HEK293 (cell line): ENCODE results near the gene HOXB8.
A peak's percentile ranks its signal among the peaks of the same experiment; 100 is the strongest.

Source experiments
- HOXC10 ChIP-seq: sonication (generic); formaldehyde crosslinking; IDR thresholded peaks from 2 replicates; pipeline ENCODE4 v1.8.1; 2023; ENCODE audit warnings: mild to moderate bottlenecking, missing genetic modification reagents
- KLF10 ChIP-seq: fragments of 450-650 bp; IDR thresholded peaks from 2 replicates; pipeline ENCODE4 v1.5.1; 2018; ENCODE audit warnings: missing biosample characterization, mild to moderate bottlenecking, missing genetic modification characterization
- KLF9 ChIP-seq: fragments of 450-650 bp; formaldehyde crosslinking; IDR thresholded peaks from 2 replicates; pipeline ENCODE4 v1.5.1; 2016; ENCODE audit warnings: missing biosample characterization, missing genetic modification characterization, low read depth
- TCF7L2 ChIP-seq: IDR thresholded peaks from 2 replicates; pipeline ENCODE4 v1.6.1; 2011; ENCODE audit warnings: low read depth, mild to moderate bottlenecking, inconsistent platforms, low read length, moderate library complexity, borderline replicate concordance
- TRIM28 ChIP-seq: IDR thresholded peaks from 2 replicates; pipeline ENCODE4 v1.6.1; 2011; ENCODE audit warnings: low read length, control low read depth, borderline replicate concordance
- WT1 ChIP-seq: fragments of 450-650 bp; formaldehyde crosslinking; IDR thresholded peaks from 2 replicates; pipeline ENCODE4 v1.5.1; 2016; ENCODE audit warnings: missing biosample characterization, missing genetic modification characterization
- ZBTB1 ChIP-seq: fragments of 450-650 bp; formaldehyde crosslinking; IDR thresholded peaks from 2 replicates; pipeline ENCODE4 v1.5.1; 2016; ENCODE audit warnings: missing biosample characterization, missing genetic modification characterization
- ZBTB8A ChIP-seq: fragments of 450-650 bp; formaldehyde crosslinking; IDR thresholded peaks from 2 replicates; pipeline ENCODE4 v1.5.1; 2016; ENCODE audit warnings: missing biosample characterization, missing genetic modification characterization
- ZNF121 ChIP-seq: fragments of 450-650 bp; formaldehyde crosslinking; IDR thresholded peaks from 2 replicates; pipeline ENCODE4 v1.5.1; 2016; ENCODE audit warnings: missing biosample characterization, missing genetic modification characterization
- ZNF239 ChIP-seq: fragments of 450-650 bp; formaldehyde crosslinking; IDR thresholded peaks from 2 replicates; pipeline ENCODE4 v1.5.1; 2016; ENCODE audit warnings: missing biosample characterization, missing genetic modification characterization
- ZNF426 ChIP-seq: fragments of 450-650 bp; formaldehyde crosslinking; IDR thresholded peaks from 2 replicates; pipeline ENCODE4 v1.5.1; 2017; ENCODE audit warnings: missing biosample characterization, missing genetic modification characterization, mild to moderate bottlenecking, inconsistent platforms, moderate library complexity
- ZNF514 ChIP-seq: fragments of 450-650 bp; formaldehyde crosslinking; IDR thresholded peaks from 2 replicates; pipeline ENCODE4 v1.5.1; 2016; ENCODE audit warnings: missing biosample characterization, missing genetic modification characterization
- ZNF529 ChIP-seq: fragments of 450-650 bp; formaldehyde crosslinking; IDR thresholded peaks from 2 replicates; pipeline ENCODE4 v1.5.1; 2017; ENCODE audit warnings: missing genetic modification characterization, missing biosample characterization; ENCODE audit not compliant: insufficient replicate concordance
- ZNF548 ChIP-seq: fragments of 450-650 bp; formaldehyde crosslinking; IDR thresholded peaks from 2 replicates; pipeline ENCODE4 v1.5.1; 2016; ENCODE audit warnings: missing biosample characterization, missing genetic modification characterization
- ZNF624 ChIP-seq: fragments of 450-650 bp; formaldehyde crosslinking; IDR thresholded peaks from 2 replicates; pipeline ENCODE4 v1.5.1; 2017; ENCODE audit warnings: missing biosample characterization, missing genetic modification characterization
- ZNF654 ChIP-seq: fragments of 450-650 bp; formaldehyde crosslinking; IDR thresholded peaks from 2 replicates; pipeline ENCODE4 v1.5.1; 2016; ENCODE audit warnings: low read depth, missing biosample characterization, missing genetic modification characterization
- ZNF792 ChIP-seq: fragments of 450-650 bp; formaldehyde crosslinking; IDR thresholded peaks from 2 replicates; pipeline ENCODE4 v1.5.1; 2016; ENCODE audit warnings: missing biosample characterization, missing genetic modification characterization
- ZSCAN23 ChIP-seq: fragments of 450-650 bp; formaldehyde crosslinking; IDR thresholded peaks from 2 replicates; pipeline ENCODE4 v1.5.1; 2016; ENCODE audit warnings: missing biosample characterization, missing genetic modification characterization
- ZSCAN30 ChIP-seq: fragments of 450-650 bp; IDR thresholded peaks from 2 replicates; pipeline ENCODE4 v1.5.1; 2018; ENCODE audit warnings: missing biosample characterization, mild to moderate bottlenecking, missing genetic modification characterization, moderate library complexity
- TF ChIP-seq, protein P1 (sequence below): fragments of 450-650 bp; formaldehyde crosslinking; IDR thresholded peaks from 2 replicates; pipeline ENCODE4 v1.5.1; 2016; ENCODE audit warnings: missing biosample characterization, missing genetic modification characterization, low read depth
- TF ChIP-seq, protein P2 (sequence below): fragments of 450-650 bp; formaldehyde crosslinking; IDR thresholded peaks from 2 replicates; pipeline ENCODE4 v1.5.1; 2016; ENCODE audit warnings: missing biosample characterization, missing genetic modification characterization
- TF ChIP-seq, protein P3 (sequence below): fragments of 450-650 bp; formaldehyde crosslinking; IDR thresholded peaks from 2 replicates; pipeline ENCODE4 v1.5.1; 2016; ENCODE audit warnings: missing biosample characterization, missing genetic modification characterization
- TF ChIP-seq, protein P4 (sequence below): fragments of 450-650 bp; formaldehyde crosslinking; IDR thresholded peaks from 2 replicates; pipeline ENCODE4 v1.5.1; 2016; ENCODE audit warnings: missing biosample characterization, missing genetic modification characterization
- TF ChIP-seq, protein P5 (sequence below): fragments of 450-650 bp; formaldehyde crosslinking; IDR thresholded peaks from 2 replicates; pipeline ENCODE4 v1.5.1; 2016; ENCODE audit warnings: missing biosample characterization, missing genetic modification characterization
- TF ChIP-seq, protein P6 (sequence below): fragments of 450-650 bp; IDR thresholded peaks from 2 replicates; pipeline ENCODE4 v1.5.1; 2018; ENCODE audit warnings: missing biosample characterization, mild to moderate bottlenecking, missing genetic modification characterization
- TF ChIP-seq, protein P7 (sequence below): fragments of 450-650 bp; formaldehyde crosslinking; IDR thresholded peaks from 2 replicates; pipeline ENCODE4 v1.5.1; 2016; ENCODE audit warnings: missing biosample characterization, missing genetic modification characterization

Gene HOXB8

DNA sequence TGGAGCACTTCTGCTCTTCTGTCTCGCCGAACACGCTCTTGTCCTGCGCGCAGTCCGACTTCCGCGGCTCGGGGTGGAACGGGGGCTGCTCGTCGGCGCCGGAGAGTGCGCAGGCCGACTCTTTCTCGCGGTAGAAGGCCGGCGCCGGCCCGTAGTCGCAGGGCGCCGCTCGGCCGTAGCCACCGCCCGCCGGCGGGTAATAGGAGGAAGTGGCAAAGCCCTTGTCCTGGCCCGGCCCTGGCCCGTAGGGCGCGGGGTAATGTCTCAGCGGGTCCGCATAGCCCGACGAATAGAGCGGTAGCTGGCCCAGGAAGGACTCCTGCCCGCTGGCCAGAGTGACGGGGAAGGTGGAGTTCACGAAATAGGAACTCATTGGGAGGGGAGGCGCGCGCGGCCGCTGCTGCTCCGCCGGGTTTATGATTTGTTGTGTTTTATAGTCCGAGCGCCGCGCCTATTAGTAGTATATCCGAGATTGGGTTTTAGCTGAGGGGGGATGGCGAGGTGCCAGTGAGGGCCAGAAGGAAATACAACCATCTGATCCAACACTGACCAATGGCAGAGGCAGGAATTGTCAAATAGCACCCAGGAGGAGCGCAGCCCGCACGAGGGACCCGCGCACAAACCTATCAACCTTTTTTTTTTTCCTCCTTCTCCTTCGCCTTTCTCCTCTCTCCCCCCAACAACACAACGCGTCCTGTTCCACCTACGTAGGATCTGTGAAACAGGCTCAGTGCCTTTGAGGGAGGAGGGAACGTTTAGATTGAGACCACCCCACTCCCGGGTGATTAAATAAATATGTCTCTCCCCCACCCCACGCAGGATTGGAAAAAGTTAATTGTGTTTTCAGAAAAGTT lies 17.1 kb downstream of the HOXB8 start (continued):
- TF ChIP-seq, protein P1, sequence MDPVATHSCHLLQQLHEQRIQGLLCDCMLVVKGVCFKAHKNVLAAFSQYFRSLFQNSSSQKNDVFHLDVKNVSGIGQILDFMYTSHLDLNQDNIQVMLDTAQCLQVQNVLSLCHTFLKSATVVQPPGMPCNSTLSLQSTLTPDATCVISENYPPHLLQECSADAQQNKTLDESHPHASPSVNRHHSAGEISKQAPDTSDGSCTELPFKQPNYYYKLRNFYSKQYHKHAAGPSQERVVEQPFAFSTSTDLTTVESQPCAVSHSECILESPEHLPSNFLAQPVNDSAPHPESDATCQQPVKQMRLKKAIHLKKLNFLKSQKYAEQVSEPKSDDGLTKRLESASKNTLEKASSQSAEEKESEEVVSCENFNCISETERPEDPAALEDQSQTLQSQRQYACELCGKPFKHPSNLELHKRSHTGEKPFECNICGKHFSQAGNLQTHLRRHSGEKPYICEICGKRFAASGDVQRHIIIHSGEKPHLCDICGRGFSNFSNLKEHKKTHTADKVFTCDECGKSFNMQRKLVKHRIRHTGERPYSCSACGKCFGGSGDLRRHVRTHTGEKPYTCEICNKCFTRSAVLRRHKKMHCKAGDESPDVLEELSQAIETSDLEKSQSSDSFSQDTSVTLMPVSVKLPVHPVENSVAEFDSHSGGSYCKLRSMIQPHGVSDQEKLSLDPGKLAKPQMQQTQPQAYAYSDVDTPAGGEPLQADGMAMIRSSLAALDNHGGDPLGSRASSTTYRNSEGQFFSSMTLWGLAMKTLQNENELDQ (tag by site-specific recombination) = no peak
- TF ChIP-seq ZSCAN30 (tag by site-specific recombination) (peak; percentile 35; the same call in 1 of the 2 replicates), ZNF514 (tag by site-specific recombination) (no peak), ZBTB1 (tag by site-specific recombination) (no peak; the same call in 1 of the 2 replicates), ZNF654 (tag by site-specific recombination) (no peak), HOXC10 (no peak), ZBTB8A (peak; percentile 83), TCF7L2 (no peak), ZNF426 (tag by site-specific recombination) (no peak), TRIM28 (peak; percentile 75), ZSCAN23 (tag by site-specific recombination) (no peak), KLF9 (tag by site-specific recombination) (no peak), ZNF529 (tag by site-specific recombination) (no peak), KLF10 (tag by site-specific recombination) (no peak), ZNF239 (tag by site-specific recombination) (no peak), WT1 (tag by site-specific recombination) (peak; percentile 40; the same call in 1 of the 2 replicates), ZNF121 (tag by site-specific recombination) (0 out of 2 replicates have a peak, but pooled peaks have one; percentile 45), ZNF548 (tag by site-specific recombination) (no peak), ZNF624 (tag by site-specific recombination) (no peak), ZNF792 (tag by site-specific recombination) (no peak)
- TF ChIP-seq, protein P2, sequence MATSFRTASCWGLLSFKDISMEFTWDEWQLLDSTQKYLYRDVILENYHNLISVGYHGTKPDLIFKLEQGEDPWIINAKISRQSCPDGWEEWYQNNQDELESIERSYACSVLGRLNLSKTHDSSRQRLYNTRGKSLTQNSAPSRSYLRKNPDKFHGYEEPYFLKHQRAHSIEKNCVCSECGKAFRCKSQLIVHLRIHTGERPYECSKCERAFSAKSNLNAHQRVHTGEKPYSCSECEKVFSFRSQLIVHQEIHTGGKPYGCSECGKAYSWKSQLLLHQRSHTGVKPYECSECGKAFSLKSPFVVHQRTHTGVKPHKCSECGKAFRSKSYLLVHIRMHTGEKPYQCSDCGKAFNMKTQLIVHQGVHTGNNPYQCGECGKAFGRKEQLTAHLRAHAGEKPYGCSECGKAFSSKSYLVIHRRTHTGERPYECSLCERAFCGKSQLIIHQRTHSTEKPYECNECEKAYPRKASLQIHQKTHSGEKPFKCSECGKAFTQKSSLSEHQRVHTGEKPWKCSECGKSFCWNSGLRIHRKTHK = no peak
- TF ChIP-seq, protein P3, sequence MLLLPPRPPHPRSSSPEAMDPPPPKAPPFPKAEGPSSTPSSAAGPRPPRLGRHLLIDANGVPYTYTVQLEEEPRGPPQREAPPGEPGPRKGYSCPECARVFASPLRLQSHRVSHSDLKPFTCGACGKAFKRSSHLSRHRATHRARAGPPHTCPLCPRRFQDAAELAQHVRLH = no peak
- TF ChIP-seq, protein P4, sequence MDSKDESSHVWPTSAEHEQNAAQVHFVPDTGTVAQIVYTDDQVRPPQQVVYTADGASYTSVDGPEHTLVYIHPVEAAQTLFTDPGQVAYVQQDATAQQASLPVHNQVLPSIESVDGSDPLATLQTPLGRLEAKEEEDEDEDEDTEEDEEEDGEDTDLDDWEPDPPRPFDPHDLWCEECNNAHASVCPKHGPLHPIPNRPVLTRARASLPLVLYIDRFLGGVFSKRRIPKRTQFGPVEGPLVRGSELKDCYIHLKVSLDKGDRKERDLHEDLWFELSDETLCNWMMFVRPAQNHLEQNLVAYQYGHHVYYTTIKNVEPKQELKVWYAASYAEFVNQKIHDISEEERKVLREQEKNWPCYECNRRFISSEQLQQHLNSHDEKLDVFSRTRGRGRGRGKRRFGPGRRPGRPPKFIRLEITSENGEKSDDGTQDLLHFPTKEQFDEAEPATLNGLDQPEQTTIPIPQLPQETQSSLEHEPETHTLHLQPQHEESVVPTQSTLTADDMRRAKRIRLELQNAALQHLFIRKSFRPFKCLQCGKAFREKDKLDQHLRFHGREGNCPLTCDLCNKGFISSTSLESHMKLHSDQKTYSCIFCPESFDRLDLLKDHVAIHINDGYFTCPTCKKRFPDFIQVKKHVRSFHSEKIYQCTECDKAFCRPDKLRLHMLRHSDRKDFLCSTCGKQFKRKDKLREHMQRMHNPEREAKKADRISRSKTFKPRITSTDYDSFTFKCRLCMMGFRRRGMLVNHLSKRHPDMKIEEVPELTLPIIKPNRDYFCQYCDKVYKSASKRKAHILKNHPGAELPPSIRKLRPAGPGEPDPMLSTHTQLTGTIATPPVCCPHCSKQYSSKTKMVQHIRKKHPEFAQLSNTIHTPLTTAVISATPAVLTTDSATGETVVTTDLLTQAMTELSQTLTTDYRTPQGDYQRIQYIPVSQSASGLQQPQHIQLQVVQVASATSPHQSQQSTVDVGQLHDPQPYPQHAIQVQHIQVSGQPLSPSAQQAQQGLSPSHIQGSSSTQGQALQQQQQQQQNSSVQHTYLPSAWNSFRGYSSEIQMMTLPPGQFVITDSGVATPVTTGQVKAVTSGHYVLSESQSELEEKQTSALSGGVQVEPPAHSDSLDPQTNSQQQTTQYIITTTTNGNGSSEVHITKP (tag by site-specific recombination) = peak; percentile 93
- TF ChIP-seq, protein P5, sequence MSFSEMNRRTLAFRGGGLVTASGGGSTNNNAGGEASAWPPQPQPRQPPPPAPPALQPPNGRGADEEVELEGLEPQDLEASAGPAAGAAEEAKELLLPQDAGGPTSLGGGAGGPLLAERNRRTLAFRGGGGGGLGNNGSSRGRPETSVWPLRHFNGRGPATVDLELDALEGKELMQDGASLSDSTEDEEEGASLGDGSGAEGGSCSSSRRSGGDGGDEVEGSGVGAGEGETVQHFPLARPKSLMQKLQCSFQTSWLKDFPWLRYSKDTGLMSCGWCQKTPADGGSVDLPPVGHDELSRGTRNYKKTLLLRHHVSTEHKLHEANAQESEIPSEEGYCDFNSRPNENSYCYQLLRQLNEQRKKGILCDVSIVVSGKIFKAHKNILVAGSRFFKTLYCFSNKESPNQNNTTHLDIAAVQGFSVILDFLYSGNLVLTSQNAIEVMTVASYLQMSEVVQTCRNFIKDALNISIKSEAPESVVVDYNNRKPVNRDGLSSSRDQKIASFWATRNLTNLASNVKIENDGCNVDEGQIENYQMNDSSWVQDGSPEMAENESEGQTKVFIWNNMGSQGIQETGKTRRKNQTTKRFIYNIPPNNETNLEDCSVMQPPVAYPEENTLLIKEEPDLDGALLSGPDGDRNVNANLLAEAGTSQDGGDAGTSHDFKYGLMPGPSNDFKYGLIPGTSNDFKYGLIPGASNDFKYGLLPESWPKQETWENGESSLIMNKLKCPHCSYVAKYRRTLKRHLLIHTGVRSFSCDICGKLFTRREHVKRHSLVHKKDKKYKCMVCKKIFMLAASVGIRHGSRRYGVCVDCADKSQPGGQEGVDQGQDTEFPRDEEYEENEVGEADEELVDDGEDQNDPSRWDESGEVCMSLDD (tag by site-specific recombination) = no peak
- TF ChIP-seq, protein P6, sequence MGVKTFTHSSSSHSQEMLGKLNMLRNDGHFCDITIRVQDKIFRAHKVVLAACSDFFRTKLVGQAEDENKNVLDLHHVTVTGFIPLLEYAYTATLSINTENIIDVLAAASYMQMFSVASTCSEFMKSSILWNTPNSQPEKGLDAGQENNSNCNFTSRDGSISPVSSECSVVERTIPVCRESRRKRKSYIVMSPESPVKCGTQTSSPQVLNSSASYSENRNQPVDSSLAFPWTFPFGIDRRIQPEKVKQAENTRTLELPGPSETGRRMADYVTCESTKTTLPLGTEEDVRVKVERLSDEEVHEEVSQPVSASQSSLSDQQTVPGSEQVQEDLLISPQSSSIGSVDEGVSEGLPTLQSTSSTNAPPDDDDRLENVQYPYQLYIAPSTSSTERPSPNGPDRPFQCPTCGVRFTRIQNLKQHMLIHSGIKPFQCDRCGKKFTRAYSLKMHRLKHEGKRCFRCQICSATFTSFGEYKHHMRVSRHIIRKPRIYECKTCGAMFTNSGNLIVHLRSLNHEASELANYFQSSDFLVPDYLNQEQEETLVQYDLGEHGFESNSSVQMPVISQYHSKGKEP = no peak
- TF ChIP-seq, protein P7, sequence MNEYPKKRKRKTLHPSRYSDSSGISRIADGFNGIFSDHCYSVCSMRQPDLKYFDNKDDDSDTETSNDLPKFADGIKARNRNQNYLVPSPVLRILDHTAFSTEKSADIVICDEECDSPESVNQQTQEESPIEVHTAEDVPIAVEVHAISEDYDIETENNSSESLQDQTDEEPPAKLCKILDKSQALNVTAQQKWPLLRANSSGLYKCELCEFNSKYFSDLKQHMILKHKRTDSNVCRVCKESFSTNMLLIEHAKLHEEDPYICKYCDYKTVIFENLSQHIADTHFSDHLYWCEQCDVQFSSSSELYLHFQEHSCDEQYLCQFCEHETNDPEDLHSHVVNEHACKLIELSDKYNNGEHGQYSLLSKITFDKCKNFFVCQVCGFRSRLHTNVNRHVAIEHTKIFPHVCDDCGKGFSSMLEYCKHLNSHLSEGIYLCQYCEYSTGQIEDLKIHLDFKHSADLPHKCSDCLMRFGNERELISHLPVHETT (tag by site-specific recombination) = no peak; the same call in 1 of the 2 replicates
